Natural killer cell (primary cell): Measurements from ENCODE around the gene MYLK. TPM values are rescaled to one million over a fixed set of nuclear protein-coding genes. Genes with fewer than 3 reads are reported as not detected.

Experiments used
- ATAC-seq, 3 donors: fragments of 150-1000 bp in 2 of 3; fragments of 200-7000 bp in 1 of 3; cut with Tn5 transposase; 1 replicate in 1 of 3; 2 replicates in 2 of 3; pipeline ENCODE4 v1.10.0; 2021; ENCODE audit warnings: mild to moderate bottlenecking in 2 of 3, moderate library complexity in 2 of 3
- DNase-seq, 2 donors: peaks; one replicate each; pipeline versions ENCODE4 v3.0.0 to v3.0.0-alpha.2; 2013 to 2021; ENCODE audit warnings: mixed read lengths in 1 of 2
- H3K27ac ChIP-seq: one replicate; pipeline ENCODE4 v1.5.1; 2013; ENCODE audit warnings: mild to moderate bottlenecking, low read length
- H3K27me3 ChIP-seq: one replicate; pipeline ENCODE4 v1.6.1; 2013; ENCODE audit warnings: low read length; ENCODE audit not compliant: control insufficient read depth, insufficient read depth
- H3K36me3 ChIP-seq: one replicate; pipeline ENCODE4 v1.6.1; 2013; ENCODE audit warnings: low read length; ENCODE audit not compliant: control insufficient read depth, insufficient read depth
- H3K4me1 ChIP-seq: one replicate; pipeline ENCODE4 v1.6.1; 2013; ENCODE audit warnings: low read length; ENCODE audit not compliant: control insufficient read depth, insufficient read depth
- H3K4me3 ChIP-seq: one replicate; pipeline ENCODE4 v1.5.1; 2013; ENCODE audit warnings: low read length
- H3K9me3 ChIP-seq: one replicate; pipeline ENCODE4 v1.6.1; 2013; ENCODE audit warnings: low read length; ENCODE audit not compliant: control insufficient read depth, insufficient read depth
- H3K27ac Mint-ChIP-seq, 2 donors: one replicate each; pipeline ENCODE4 v1.8.0; 2022; ENCODE audit warnings: mild to moderate bottlenecking in 2 of 2, mixed read lengths in 2 of 2, moderate library complexity in 1 of 2
- H3K27me3 Mint-ChIP-seq, 2 donors: one replicate each; pipeline ENCODE4 v1.8.0; 2022; ENCODE audit warnings: low read depth in 2 of 2, mixed read lengths in 2 of 2
- H3K36me3 Mint-ChIP-seq: one replicate; pipeline ENCODE4 v1.8.0; 2022; ENCODE audit warnings: mixed read lengths
- H3K4me1 Mint-ChIP-seq, 2 donors: one replicate each; pipeline ENCODE4 v1.8.0; 2022; ENCODE audit warnings: mixed read lengths in 2 of 2
- H3K4me3 Mint-ChIP-seq: one replicate; pipeline ENCODE4 v1.8.0; 2022; ENCODE audit warnings: mild to moderate bottlenecking, moderate library complexity, mixed read lengths
- H3K9me3 Mint-ChIP-seq, 2 donors: one replicate each; pipeline ENCODE4 v1.8.0; 2022; ENCODE audit warnings: mixed read lengths in 2 of 2
- WGBS: methylation state at CpG from one replicate; pipeline ENCODE4 v1.1.7; 2013; ENCODE audit warnings: missing lambda C conversion rate; ENCODE audit not compliant: insufficient coverage; 5-methylcytosine and 5-hydroxymethylcytosine counted together
- intact Hi-C: fragments of 100-400 bp; cut with micrococcal nuclease; formaldehyde crosslinking; loops from one replicate; pipeline ENCODE4 v1.14.2; 2022
- total RNA-seq, 4 donors: library from RNA; stranded (reverse); fragments of 120-200 nt in 1 of 4; gene quantifications; one replicate each; pipeline versions ENCODE4 v1.2.3 to v1.2.4, GENCODE V29; 2013 to 2022
- TF ChIP-seq, protein P1 (sequence below): fragments of 200-600 bp; IDR thresholded peaks from one replicate; pipeline ENCODE4 v1.8.0; 2022; ENCODE audit warnings: antibody characterized with exemption

The MYLK gene
- total RNA-seq, 3 donors from 2014 or later (not counting 1 experiment from before 2014, with no cell fraction given), result 0.39 to 5.4 (median 3.4) TPM

DNA sequence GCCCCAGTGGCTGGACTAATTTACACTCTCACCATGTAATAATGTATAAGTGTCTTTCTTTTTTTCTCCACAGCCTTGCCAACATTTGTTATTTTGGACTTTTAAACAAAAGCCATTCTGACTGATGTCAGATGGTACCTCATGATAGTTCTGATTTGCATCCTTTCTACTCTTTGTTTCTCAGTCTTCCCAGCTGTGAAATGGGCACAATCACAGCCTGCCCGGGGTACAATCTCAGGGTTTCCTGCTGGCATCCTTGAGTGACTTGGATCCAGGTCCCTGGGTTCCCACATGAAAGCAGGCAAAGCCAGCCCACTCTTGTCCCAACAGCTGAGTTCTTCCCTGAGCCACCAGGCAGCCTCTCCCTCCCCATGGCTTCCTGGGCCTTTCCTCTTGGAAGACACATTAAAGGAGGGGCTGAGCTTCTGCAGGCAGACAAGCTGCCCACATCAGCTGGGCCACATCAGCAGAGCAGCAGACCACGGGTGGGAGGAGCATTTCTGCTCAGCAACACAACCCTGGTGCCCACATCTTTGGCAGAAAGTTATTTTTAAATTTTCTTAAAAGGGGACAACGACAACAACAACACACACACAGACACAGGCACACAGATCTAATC, 82.0 kb downstream of the MYLK start:
- intact Hi-C loops, result no loop called here
- no peaks in the 10 kb centered on the region for H3K36me3 Mint-ChIP-seq

DNA sequence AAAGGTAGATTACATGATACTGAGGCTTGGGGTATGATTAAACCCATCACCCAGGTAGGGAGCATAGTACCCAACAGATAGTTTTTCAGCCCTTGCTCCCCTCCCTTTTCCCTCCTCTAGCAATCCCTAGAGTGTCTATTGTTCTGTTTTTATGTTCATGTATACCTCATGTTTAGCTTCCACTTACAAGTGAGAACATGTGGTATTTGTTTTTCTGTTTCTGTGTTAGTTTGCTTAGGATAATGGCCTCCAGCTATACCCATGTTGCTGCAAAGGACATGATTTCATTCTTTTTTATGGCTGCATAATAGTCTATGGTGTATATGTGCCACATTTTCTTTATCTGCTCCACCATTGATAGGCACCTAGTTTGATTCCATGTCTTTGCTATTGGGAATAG, 82.7 kb downstream of the MYLK start:
- TF ChIP-seq, protein P1, sequence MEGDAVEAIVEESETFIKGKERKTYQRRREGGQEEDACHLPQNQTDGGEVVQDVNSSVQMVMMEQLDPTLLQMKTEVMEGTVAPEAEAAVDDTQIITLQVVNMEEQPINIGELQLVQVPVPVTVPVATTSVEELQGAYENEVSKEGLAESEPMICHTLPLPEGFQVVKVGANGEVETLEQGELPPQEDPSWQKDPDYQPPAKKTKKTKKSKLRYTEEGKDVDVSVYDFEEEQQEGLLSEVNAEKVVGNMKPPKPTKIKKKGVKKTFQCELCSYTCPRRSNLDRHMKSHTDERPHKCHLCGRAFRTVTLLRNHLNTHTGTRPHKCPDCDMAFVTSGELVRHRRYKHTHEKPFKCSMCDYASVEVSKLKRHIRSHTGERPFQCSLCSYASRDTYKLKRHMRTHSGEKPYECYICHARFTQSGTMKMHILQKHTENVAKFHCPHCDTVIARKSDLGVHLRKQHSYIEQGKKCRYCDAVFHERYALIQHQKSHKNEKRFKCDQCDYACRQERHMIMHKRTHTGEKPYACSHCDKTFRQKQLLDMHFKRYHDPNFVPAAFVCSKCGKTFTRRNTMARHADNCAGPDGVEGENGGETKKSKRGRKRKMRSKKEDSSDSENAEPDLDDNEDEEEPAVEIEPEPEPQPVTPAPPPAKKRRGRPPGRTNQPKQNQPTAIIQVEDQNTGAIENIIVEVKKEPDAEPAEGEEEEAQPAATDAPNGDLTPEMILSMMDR, result no peak
- H3K9me3 ChIP-seq, result no peaks in the 10 kb centered on the region
- intact Hi-C loops, result no loop called here
- ATAC-seq (no peak), DNase-seq (no peak)
- H3K36me3 ChIP-seq, result no peaks in the 10 kb centered on the region
- H3K4me1 ChIP-seq, result no peaks in the 10 kb centered on the region
- Mint-ChIP-seq H3K36me3 (no peaks in the 10 kb centered on the region), H3K4me1 (no peaks in the 10 kb centered on the region), H3K27me3 (no peaks in the 10 kb centered on the region), H3K9me3 (no peaks in the 10 kb centered on the region), H3K27ac (no peak overlapping the region), H3K4me3 (no peak overlapping the region)
- H3K4me3 ChIP-seq, result no peak overlapping the region
- no peak overlapping the region for H3K27ac ChIP-seq
- H3K27me3 ChIP-seq, result no peaks in the 10 kb centered on the region

More for the DNA sequence above, 82.0 kb downstream of the MYLK start:
- ATAC-seq (no peak), DNase-seq (no peak)
- H3K36me3 ChIP-seq, result no peaks in the 10 kb centered on the region
- 36% methylated on average over 3 of the region's 3 CpGs for WGBS
- H3K27ac ChIP-seq, result no peak overlapping the region
- H3K4me3 ChIP-seq, result no peak overlapping the region
- no peak overlapping the region for H3K4me3 Mint-ChIP-seq
- H3K27me3 ChIP-seq, result no peaks in the 10 kb centered on the region
- H3K9me3 ChIP-seq, result no peaks in the 10 kb centered on the region
- H3K9me3 Mint-ChIP-seq, result no peaks in the 10 kb centered on the region
- no peaks in the 10 kb centered on the region for H3K4me1 ChIP-seq
- no peak overlapping the region for H3K27ac Mint-ChIP-seq
- H3K4me1 Mint-ChIP-seq, result no peaks in the 10 kb centered on the region
- no peaks in the 10 kb centered on the region for H3K27me3 Mint-ChIP-seq
- TF ChIP-seq, protein P1, result no peak

DNA sequence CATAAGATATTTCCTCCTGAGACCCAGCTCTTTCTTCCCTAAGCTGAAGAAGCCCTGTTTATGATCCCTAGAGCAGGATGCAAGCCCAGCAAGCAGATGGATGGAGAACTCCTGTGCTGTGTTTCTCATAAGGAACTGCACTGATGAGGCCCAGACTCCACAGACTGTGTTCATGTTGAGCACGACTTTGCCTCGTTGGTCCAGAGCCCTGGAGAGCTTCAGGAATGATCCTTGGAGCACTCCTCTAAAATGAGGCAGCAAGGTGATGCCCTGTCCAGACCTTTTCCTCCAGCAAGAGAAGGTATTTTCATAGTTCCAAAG, 83.8 kb downstream of the MYLK start:
- Mint-ChIP-seq H3K27ac (no peak overlapping the region), H3K4me1 (no peaks in the 10 kb centered on the region), H3K4me3 (no peak overlapping the region), H3K27me3 (no peaks in the 10 kb centered on the region), H3K36me3 (no peaks in the 10 kb centered on the region), H3K9me3 (no peaks in the 10 kb centered on the region)
- no peak for ATAC-seq
- Histone ChIP-seq H3K36me3 (no peaks in the 10 kb centered on the region), H3K4me1 (no peaks in the 10 kb centered on the region), H3K4me3 (no peak overlapping the region), H3K9me3 (no peaks in the 10 kb centered on the region), H3K27ac (no peak overlapping the region), H3K27me3 (no peaks in the 10 kb centered on the region)
- 68% methylated on average over 2 of the region's 2 CpGs for WGBS
- intact Hi-C loops, result no loop called here
- TF ChIP-seq, protein P1, result no peak
- DNase-seq, result no peak
